Mesenteric fat pad (tissue), 1 donor: ENCODE results near the gene GSE1. TPM values are rescaled to one million over a fixed set of nuclear protein-coding genes. Genes with fewer than 3 reads are reported as not detected.

Source experiments
- DNase-seq: peaks from one replicate; pipeline ENCODE4 v3.0.0-alpha.2; 2020; ENCODE audit warnings: low spot score
- total RNA-seq: library from RNA; stranded (reverse); fragmentation: NEBNext Ultra II Directional; extraction: Animal tissue kit (Norgen Biotek cat#: 25700); gene quantifications from one replicate; pipeline ENCODE4 v1.2.1, GENCODE V29; 2021
- donor health status: DM: yes; HTN: yes; CAD: no.

Gene GSE1
- total RNA-seq, 1 donor from 2014 or later, result 129 TPM

GRCh38 chr16:85605051-85605911, 7.8 kb upstream of the GSE1 start:
- DNase-seq, result no peak

GRCh38 chr16:85605912-85606841, 6.9 kb upstream of the GSE1 start:
- DNase-seq, result no peak

GRCh38 chr16:85606904-85607303, 6.2 kb upstream of the GSE1 start:
- DNase-seq, result no peak

GRCh38 chr16:85607321-85607765, 5.8 kb upstream of the GSE1 start:
- no peak for DNase-seq

- DNase-seq, result no peak
Measured at GRCh38 chr16:85607796-85608514, 5.2 kb upstream of the GSE1 start.

GRCh38 chr16:85608515-85608885, 4.6 kb upstream of the GSE1 start:
- DNase-seq, result no peak

- no peak for DNase-seq
Measured at GRCh38 chr16:85608887-85609286, 4.2 kb upstream of the GSE1 start.

DNA sequence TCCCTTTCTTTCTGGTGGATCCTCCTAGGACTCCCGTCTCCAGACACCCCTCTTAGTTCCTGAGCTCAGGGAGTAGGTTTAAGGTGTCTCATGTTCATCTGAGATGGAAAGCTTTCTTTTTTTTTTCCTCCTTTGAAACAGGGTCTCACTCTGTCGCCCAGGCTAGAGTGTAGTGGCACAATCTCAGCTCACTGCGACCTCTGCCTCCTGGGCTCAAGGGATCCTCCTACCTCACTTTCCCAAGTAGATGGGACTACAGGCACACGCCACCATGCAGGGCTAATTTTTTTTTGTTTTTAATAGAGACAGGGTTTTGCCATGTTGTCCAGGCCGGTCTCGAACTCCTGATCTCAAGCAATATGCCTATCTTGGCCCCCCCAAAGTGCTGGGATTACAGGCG, 3.6 kb upstream of the GSE1 start:
- DNase-seq, result no peak

- DNase-seq, result no peak
Measured at GRCh38 chr16:85610059-85610445, 3.1 kb upstream of the GSE1 start.

- DNase-seq, result peak; percentile 96
Measured at GRCh38 chr16:85610446-85611193, 2.5 kb upstream of the GSE1 start.

DNA sequence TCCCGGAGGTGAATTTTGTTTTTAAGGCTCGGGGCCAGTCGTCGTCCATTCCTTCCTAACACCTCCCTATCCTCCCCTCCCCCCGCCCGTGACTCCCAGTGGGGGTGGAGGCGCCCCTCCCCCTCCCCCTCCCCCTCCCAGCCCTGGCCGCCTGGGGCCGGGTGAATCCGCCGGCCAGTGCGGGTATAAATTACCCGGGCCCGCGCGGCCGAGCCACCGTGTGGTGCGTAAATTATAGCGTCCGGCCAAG, 2.0 kb upstream of the GSE1 start:
- DNase-seq, result no peak

DNA sequence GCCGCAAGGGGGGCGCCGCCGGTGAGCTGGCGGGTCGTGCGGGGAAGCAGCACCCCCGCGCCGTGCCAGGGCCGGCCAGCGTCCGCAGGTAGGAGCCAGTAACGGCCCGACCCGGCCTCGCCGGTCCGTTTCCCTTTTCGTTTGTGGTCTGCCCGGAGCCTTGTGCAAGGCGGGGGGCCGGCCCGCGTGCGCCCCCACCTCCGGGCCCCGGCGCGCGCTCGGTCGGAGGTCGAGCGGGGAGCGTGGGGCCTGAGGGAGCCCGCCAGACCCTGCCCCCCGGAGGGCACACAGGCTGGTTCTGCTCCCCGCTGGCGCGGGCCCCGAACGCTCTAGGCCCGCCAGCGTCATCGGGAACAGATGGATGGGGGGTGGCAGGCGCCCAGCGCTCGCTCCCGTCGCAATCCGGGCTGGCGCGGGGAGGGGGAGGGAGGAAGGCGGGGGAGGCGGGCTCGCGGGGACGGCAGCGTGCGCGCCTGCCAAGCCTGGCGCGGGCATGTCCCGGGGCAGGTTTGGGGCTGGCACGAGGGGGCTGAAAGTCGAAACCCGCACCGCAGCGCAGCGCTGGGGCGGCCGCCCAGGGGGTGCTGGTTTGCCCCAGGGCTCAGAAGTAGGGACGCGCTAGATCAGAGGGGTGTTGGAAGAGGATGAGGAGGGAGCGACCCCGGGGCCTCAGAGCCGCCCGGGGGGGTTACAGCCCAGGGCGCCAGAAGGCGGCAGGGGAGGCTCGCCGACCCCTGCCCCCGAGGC, 1.5 kb upstream of the GSE1 start:
- peak; percentile 94 for DNase-seq

GRCh38 chr16:85612191-85612800, 826 bp upstream of the GSE1 start:
- DNase-seq, result no peak

GRCh38 chr16:85613604-85614337, 649 bp downstream of the GSE1 start:
- no peak for DNase-seq

GRCh38 chr16:85614338-85615013, 1.4 kb downstream of the GSE1 start:
- DNase-seq, result no peak

DNA sequence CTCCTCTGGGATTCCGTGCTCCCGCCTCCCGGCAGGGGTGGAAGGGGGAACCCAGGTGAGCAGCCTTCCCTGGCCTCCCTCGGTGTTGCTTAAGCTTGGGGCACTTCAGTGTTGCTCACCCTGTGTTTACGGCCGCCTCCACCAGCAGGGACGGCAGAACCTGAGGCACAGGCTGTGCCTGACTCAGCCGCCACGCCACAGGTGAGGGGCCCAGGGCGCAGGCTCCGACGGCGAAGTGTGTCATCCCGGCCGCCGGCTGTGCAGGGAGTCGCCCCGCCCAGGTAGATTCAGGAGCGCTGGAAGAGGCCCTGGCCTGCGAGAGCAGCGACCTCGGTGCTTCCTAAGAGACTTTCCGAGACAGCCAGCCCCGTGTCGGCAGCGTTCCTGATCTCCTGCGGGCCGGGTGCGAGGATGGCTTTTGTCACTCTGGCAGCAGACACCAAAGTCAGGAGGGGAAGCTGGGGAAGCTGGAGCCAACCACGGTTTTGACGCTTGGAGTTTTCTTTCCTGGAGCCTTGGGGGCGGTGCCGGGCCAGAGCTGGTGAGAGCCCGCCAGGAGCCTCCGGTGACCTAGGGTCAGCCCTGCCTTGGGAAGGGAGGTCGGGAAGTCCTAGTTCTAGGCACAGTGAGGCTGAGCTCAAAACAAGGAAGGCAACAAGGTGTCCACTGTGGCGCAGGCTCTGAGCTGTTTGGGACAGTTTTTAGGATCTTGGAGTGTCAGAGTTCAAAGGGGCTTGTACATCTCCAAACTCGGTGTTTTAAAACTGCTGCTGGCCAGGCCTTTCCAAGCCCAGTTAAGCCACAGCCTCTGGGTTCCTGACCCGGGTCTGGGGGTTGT, 2.1 kb downstream of the GSE1 start:
- no peak for DNase-seq

DNA sequence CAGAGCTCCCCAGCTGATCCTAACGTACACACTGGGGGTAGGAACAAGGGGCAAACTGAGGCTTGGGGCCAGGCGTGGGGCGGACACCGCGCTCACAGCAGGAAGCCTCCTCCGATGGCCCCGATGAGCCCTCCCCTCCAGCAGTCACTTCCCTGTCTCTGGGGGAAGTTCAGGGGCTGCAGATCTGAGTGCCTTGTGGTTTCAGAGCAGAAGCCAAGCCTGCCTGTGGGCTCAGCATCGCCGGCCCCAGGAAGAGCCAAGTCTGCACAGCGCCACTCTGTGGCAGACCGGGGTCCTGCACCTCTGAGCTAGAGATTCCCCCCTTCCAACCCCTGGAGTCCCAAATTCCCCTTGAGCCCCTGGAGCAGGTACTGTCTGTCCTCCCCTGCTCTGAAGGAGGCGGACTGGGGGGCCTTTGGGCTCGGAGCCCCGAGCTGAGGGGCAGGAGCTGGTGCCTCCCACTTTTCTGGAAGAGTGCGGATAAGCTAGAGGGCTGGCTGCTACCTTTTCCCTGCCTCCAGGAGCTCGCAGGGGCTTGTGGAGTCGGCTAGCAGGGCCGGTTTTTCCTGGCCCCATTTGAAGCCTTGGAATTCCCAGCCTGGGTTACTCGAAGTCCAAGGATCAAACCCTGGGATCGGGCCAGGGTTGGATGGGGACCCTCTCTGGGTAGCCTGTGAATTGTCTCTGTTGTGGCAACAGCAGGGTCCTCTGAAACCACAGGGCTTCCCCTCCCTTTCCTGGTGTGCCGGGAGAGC, 2.9 kb downstream of the GSE1 start:
- peak; percentile 94 for DNase-seq
